ENCODE data around the gene TH. TPM values are rescaled to one million over a fixed set of nuclear protein-coding genes. Genes with fewer than 3 reads are reported as not detected.

TH gene
- total and polyA plus RNA-seq, 2 of the 8 experiments (the other 6 are each of a cell fraction or from before 2014, with no cell fraction given): 0.09 TPM; not detected in 1

DNA sequence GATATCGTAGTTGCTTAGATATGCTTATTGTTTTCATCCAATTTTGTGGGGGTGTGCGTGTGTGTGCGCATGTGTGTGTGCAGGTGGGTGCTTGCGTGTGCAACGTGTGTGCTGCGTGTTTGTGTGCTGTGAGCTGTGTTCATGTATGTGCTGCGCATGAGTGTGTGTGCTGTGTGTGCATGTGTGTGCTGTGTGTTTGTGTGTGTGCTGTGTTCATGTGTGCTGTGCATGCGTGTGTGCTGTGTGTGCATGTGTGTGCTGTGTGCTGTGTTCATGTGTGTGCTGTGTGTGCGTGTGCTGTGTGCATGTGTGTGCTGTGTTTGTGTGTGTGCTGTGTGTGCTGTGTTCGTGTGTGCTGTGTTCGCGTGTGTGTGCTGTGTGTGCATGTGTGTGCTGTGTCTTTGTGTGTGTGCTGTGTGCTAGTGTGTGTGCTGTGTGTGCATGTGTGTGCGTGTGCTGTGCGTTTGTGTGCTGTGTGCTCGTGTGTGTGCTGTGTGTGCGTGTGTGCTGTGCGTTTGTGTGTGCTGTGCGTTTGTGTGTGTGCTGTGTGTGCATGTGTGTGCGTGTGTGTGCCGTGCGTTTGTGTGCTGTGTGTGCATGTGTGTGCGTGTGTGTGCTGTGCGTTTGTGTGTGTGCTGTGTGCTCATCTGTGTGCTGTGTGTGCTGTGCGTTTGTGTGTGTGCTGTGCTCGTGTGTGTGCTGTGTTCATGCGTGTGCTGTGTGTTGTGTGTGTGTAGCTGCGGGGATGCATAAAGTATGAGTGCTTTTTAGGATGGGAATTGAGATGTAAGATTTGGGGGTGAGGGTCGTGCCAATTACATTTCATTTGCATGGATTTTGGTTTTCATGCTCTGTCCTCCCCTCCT, 40.0 kb downstream of the TH start:
- H3K4me1 ChIP-seq (replicated peaks in 1 of 4; ENCODE audit: control insufficient read depth in 3 of 4, insufficient read depth in 4 of 4, low read length in 3 of 4): peaks cover 0 to 7% (median 2%) of the 10 kb centered on the region in 4 experiments; a peak in 3 of 7 replicates
- no peak overlapping the region for H3K27ac ChIP-seq (ENCODE audit: low read depth, low read length)
- no peak overlapping the region for H3K4me3 ChIP-seq (ENCODE audit: extremely low read depth in 1 of 4, insufficient read depth in 2 of 4, low read depth in 3 of 4, low read length in 4 of 4)
- no peak overlapping the region for H4K8ac ChIP-seq (ENCODE audit: extremely low read depth, insufficient read depth, low read length)
- H4K20me1 ChIP-seq (replicated peaks in 1 of 2; ENCODE audit: control insufficient read depth in 1 of 2, insufficient read depth in 2 of 2, low read length in 2 of 2): peaks cover 0 to 9% of the 10 kb centered on the region in 2 experiments
- WGBS, 2 experiments (ENCODE audit: extremely low coverage in 1 of 2, insufficient coverage in 1 of 2, insufficient read length in 1 of 2, insufficient replicate concordance in 2 of 2, low coverage in 1 of 2, low lambda C conversion rate in 2 of 2, missing lambda C conversion rate in 1 of 2): 80% methylated on average over 28 of the region's 28 CpGs; no CpG with 5 or more reads in 1 of the 2 experiments
- no peak for FAIRE-seq
- H3K56ac ChIP-seq (replicated peaks; ENCODE audit: insufficient read length, low read depth, low read length): peak overlapping the region; percentile 92
- no peaks in the 10 kb centered on the region for H3K36me3 ChIP-seq (ENCODE audit: control insufficient read depth in 2 of 4, insufficient read depth in 4 of 4, low read length in 3 of 4)
- no peak overlapping the region for H3K23ac ChIP-seq (ENCODE audit: insufficient read length)
- H3K4ac ChIP-seq (replicated peaks; ENCODE audit: insufficient read length, low read depth, low read length): peak overlapping the region; percentile 85
- peak overlapping the region in 1 of 4 experiments; percentile 16; a peak in 2 of 7 replicates for H3K9ac ChIP-seq (replicated peaks in 1 of 4; ENCODE audit: extremely low read depth in 1 of 4, low read depth in 3 of 4, low read length in 3 of 4)
- H2BK5ac ChIP-seq (ENCODE audit: low read depth, low read length): peak overlapping the region; percentile 77
- no peak for TF ChIP-seq ZNF274 (IDR thresholded peaks at IDR 0.05; ENCODE audit: borderline replicate concordance, extremely low read depth, low read length)
- no peak for TF ChIP-seq POLR2AphosphoS5 (IDR thresholded peaks at IDR 0.05; ENCODE audit: low read depth, low read length)
- no peak for TF ChIP-seq POU5F1 (IDR thresholded peaks at IDR 0.05; ENCODE audit: low read depth, low read length)
- TF ChIP-seq EP300 (IDR thresholded peaks at IDR 0.05; ENCODE audit: borderline replicate concordance in 1 of 2, low read depth in 2 of 2, low read length in 2 of 2): no peak
- TF ChIP-seq HDAC2 (IDR thresholded peaks at IDR 0.05; ENCODE audit: borderline replicate concordance in 1 of 2, low read depth in 2 of 2, low read length in 2 of 2): no peak
- no peak for TF ChIP-seq RNF2 (IDR thresholded peaks at IDR 0.05; ENCODE audit: borderline replicate concordance, low read depth, low read length, missing control alignments, poor library complexity, severe bottlenecking)
- H3K18ac ChIP-seq (ENCODE audit: extremely low read depth, low read length): no peak overlapping the region
- no peak overlapping the region for H3K4me2 ChIP-seq (ENCODE audit: insufficient read depth in 1 of 2, low read depth in 2 of 2, low read length in 2 of 2)
- H3K27me3 ChIP-seq (replicated peaks in 1 of 4; ENCODE audit: control insufficient read depth in 3 of 4, extremely low read depth in 1 of 4, insufficient read depth in 3 of 4, low read length in 3 of 4): peaks cover 0 to 34% (median 20%) of the 10 kb centered on the region in 4 experiments; a peak in 6 of 7 replicates
- no peak overlapping the region for H3K14ac ChIP-seq (ENCODE audit: insufficient read length)
- no peaks in the 10 kb centered on the region for H3K79me1 ChIP-seq (ENCODE audit: low read depth, low read length)
- no peak overlapping the region for H4K5ac ChIP-seq (ENCODE audit: insufficient read length, low read depth, low read length)
- peak overlapping the region; percentile 52; the same call in 1 of the 2 replicates for H2BK20ac ChIP-seq (ENCODE audit: low read length)
- peak overlapping the region; percentile 94 for H4K91ac ChIP-seq (replicated peaks; ENCODE audit: insufficient read length, low read length)
- CTCF ChIA-PET (ENCODE audit: partially characterized antibody): interaction anchor here (0.6 to 12.3 kb wide), 3 partner anchors 8 to 95 kb away, joined by 3 to 170 read pairs (median 3); no protein-coding TSS in a partner anchor
- POLR2A ChIA-PET (ENCODE audit: partially characterized antibody): no interaction called here
- no peak overlapping the region for H2AFZ ChIP-seq (ENCODE audit: low read length)
- H2BK15ac ChIP-seq (ENCODE audit: low read length): peak overlapping the region; percentile 47; the same call in 1 of the 2 replicates
- DNase-seq (ENCODE audit: low read depth in 1 of 2, low spot score in 2 of 2): no peak
- H3K79me2 ChIP-seq (ENCODE audit: control insufficient read depth in 1 of 2, insufficient read depth in 2 of 2, low read length in 2 of 2): no peaks in the 10 kb centered on the region
- H3K9me3 ChIP-seq (ENCODE audit: insufficient read depth in 2 of 2, low read depth in 1 of 2, low read length in 1 of 2): no peaks in the 10 kb centered on the region; a peak in 1 of 4 replicates
- peak overlapping the region; percentile 86 for H2BK12ac ChIP-seq (ENCODE audit: low read depth, low read length)
- peak overlapping the region; percentile 99 for H2AK5ac ChIP-seq (ENCODE audit: low read depth, low read length)
- no peak overlapping the region for H2BK120ac ChIP-seq (replicated peaks; ENCODE audit: low read depth, low read length)
- H3K23me2 ChIP-seq (ENCODE audit: low read depth, low read length): peaks cover 9% of the 10 kb centered on the region; the same call in 1 of the 2 replicates
